Stomach (tissue), 4 donors: ENCODE data around the gene PPIF.

Source experiments
- POLR2A ChIP-seq, 4 donors: fragments of 450-650 bp; IDR thresholded peaks; one replicate each; pipeline ENCODE4 v1.6.1; 2016; ENCODE audit warnings: antibody characterized with exemption in 4 of 4, control low read depth in 2 of 4, mild to moderate bottlenecking in 1 of 4, moderate library complexity in 1 of 4
- TF ChIP-seq, protein P1 (sequence below), 7 experiments: fragments of 450-650 bp in 4 of 7; fragments of 200-600 bp in 3 of 7; sonication (generic) in 3 of 7; IDR thresholded peaks; one replicate each; pipeline ENCODE4 v1.5.1; 2016 to 2019; ENCODE audit warnings: antibody characterized with exemption in 7 of 7, control low read depth in 2 of 7, mild to moderate bottlenecking in 1 of 7

DNA sequence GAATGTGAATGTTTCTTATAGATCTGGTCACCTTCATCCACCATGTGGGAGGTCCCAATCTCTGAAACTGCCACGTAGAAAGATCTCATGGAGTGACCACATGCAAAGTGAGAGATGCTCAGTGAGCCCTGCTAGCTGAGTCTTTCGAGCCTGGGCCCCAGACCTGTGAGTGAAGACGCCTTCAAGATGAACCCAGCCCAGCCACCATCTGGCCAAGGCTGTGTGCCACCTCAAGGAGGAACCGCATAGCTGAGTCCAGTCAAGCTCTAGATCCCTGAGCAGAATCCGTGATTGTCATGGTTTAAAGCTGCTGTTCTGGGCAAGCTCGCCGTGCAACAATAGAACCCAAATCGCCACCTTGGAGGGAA, 20.2 kb upstream of the PPIF start:
- TF ChIP-seq, protein P1, sequence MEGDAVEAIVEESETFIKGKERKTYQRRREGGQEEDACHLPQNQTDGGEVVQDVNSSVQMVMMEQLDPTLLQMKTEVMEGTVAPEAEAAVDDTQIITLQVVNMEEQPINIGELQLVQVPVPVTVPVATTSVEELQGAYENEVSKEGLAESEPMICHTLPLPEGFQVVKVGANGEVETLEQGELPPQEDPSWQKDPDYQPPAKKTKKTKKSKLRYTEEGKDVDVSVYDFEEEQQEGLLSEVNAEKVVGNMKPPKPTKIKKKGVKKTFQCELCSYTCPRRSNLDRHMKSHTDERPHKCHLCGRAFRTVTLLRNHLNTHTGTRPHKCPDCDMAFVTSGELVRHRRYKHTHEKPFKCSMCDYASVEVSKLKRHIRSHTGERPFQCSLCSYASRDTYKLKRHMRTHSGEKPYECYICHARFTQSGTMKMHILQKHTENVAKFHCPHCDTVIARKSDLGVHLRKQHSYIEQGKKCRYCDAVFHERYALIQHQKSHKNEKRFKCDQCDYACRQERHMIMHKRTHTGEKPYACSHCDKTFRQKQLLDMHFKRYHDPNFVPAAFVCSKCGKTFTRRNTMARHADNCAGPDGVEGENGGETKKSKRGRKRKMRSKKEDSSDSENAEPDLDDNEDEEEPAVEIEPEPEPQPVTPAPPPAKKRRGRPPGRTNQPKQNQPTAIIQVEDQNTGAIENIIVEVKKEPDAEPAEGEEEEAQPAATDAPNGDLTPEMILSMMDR (IDR thresholded peaks at IDR 0.05): no peak
- no peak for TF ChIP-seq POLR2A (IDR thresholded peaks at IDR 0.05)
